Stimulated activated CD4-positive, alpha-beta T cell treated with anti-CD3 and anti-CD28 coated beads, Interleukin-2, amount 100 ng/mL, for 24 hours (primary cell): Measurements from ENCODE around the gene C10orf62.
"Not testable (repeated sequence)": the region's sequence is repeated elsewhere in the genome, so short reads cannot be mapped to it uniquely, and the experiment has no call there.

Experiments
- DNase-seq, 2 donors: peaks; one replicate each; pipeline ENCODE4 v3.0.0-alpha.2; 2020

Gene C10orf62

GRCh38 chr10:97566336-97566996 is 23.1 kb upstream of the C10orf62 start:
- no peak for DNase-seq

- DNase-seq = no peak
Measured at GRCh38 chr10:97567891-97568290, 21.6 kb upstream of the C10orf62 start.

- DNase-seq = no peak
Measured at GRCh38 chr10:97570146-97570788, 19.3 kb upstream of the C10orf62 start.

DNA sequence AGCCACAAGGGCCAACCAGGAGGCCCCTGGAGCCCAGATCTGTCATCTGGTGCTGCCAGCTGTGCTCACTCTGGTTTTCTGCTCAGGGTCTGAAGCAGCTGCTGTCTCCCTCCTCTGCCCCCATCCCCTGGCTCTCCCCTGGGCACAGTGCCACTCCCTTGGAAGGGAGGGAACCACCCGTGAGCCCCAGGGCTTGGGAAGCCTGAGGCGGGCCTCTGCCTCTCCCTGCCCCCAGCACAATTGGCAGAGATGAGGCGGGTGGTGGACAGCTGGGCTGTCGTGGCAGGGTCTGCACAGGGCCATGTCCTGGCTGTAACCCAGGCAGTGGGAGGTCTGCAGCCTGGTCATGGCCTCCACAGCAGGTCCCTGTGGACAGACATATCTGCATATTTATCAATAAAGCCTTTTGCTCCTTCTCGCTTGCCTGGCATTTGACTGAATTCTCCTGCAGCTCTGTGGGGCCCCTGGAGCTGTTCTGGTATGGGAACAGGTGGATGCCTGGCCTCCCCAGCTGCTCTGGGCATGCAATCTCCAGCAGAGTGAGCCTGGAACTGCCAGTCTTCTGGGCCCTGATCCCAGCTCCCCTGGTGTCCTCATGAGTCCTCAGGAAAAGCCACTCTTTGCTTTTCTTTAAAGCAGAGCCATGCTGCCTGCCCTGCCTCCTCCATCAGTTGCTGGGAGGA is 18.6 kb upstream of the C10orf62 start:
- no peak for DNase-seq

GRCh38 chr10:97571622-97572021 is 17.9 kb upstream of the C10orf62 start:
- DNase-seq = no peak

- peak; percentile 59 to 68 for DNase-seq
Measured at GRCh38 chr10:97572214-97572989, 17.1 kb upstream of the C10orf62 start, which contains the start of gene ANKRD2. TSS of gene ANKRD2 (plus strand) at chr10:97572779. CDS start at chr10:97572789, 10 bp downstream.

DNA sequence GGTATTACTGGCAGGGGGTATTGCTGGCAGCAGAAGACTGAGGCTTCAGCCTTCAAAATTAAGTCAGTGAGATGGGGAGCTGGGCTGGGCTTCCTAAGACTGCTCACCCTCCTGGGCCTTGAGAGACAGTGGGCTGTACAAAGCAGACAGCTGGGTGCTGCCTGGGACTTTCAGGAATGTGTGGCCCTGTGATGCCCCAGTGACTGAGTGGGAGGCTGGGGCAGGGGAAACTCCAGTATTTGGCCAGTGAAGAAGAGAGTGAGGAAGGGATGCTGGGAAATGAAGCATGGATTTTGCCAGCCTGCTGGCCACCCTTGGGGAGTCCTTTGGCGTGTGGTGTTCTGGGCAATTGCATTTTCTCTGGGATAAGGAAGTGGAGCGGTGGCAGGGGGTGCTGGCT is 16.5 kb upstream of the C10orf62 start:
- no peak for DNase-seq

DNA sequence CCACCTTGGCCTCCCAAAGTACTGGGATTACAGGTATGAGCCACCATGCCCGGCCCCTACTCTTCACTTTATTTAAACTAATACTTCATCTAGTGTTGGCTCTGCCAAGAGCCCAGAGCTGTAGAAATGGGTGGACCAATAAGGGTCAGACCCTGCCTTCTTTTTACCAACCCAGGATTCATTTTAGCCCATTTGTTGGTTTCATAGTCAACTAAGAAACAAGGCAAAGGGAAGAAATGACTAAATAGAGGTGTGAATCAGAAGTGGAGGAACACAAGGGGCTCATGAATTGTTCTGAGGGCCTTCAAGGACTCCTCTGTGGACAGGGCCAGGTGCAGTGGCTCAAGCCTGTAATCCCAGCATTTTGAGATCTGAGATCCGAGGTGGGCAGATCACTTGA is 15.8 kb upstream of the C10orf62 start:
- DNase-seq = no peak

DNA sequence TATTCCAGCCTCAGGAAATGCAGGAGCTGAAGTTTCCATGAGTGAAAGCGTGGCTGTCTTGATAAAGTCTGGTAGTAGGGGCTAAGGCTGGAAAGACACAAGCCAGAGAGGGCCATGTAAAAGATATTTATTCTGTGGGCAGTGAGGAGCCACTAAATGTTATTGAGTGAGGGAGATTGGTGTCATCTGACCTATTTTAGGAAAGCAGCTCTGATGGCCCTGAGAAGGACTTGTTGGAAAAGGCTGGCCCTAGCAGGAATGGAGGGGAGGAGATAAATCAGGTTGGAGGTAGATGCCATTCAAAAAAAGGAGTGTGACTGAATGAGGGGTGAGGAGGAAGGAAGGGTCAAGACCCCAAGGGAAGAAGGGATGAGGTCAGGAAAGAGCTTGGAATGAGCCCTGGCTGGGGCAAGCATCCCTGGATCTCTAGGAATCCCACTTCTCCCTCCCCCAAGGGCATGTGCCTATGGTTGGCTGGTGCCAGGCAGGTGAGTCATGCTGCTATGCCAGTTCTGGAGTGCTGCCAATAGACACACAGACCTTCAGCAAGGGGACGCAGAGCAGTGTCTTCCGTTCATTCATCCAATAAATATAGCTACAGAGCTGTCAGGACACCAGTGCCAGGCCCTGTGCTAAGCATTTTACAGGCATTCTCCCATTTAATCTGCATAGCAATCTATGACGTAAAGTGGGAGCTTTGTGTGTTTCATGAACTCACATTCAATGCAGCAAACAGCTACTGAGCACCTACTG is 15.0 kb upstream of the C10orf62 start:
- DNase-seq = no peak

GRCh38 chr10:97575127-97575668 is 14.3 kb upstream of the C10orf62 start:
- no peak for DNase-seq

DNA sequence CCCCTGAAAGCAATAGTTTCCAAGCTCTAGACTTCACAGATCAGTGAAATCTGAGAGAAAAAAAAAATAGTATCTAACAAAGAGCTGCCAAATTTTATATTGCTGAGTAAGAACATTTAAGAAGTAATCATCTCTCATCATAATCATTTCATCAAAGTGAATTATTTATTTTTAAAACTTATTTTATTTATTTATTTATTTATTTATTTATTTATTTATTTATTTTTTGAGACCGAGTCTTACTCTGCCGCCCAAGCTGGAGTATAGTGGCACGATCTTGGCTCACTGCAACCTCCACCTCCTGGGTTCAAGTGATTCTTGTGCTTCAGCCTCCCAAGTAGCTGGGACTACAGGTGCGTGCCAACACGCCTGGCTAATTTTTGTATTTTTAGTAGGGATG is 13.0 kb upstream of the C10orf62 start:
- DNase-seq = not testable (repeated sequence)

DNA sequence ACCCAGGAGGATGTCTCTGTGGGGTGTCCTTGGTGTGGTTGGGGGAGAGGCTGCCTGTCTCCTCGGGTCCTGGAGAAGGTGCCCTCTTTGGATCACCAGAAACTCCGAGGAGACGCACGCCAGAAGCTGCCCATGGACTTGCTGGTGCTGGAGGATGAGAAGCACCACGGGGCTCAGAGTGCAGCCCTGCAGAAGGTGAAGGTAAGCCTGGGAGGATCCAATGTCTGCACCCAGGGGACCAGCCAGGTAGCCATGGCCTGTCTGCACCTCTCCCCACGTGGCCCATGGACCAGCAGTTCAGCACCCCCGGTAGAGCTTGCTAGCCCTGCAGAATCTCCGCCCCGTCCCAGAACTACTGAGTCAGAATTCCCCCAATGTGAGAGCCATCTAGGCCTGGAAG is 11.8 kb upstream of the C10orf62 start:
- DNase-seq = no peak

DNA sequence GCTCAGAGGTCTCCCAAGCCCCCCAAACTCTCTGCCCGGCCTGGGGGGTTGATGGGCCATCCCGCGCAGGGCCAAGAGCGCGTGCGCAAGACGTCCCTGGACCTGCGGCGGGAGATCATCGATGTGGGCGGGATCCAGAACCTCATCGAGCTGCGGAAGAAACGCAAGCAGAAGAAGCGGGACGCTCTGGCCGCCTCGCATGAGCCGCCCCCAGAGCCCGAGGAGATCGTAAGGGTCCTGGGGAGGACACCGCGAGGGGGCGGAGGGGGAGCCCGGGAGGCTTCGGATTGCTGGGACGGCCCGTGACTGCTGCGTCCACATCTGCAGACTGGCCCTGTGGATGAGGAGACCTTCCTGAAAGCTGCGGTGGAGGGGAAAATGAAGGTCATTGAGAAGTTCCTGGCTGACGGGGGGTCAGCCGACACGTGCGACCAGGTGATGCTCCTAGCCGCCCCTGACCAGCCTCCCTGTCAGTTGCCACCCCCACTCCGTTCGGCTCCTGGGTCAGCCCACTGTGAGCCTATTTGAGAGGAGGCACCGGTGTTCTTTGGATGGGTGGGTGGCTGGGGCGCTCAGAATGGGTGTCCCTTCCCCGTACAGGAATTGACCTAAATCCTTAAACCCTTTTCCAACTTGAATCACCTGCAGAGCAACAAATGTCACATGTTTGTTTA is 11.2 kb upstream of the C10orf62 start:
- no peak for DNase-seq

- DNase-seq = no peak
Measured at GRCh38 chr10:97580421-97581367, 8.8 kb upstream of the C10orf62 start.

GRCh38 chr10:97582169-97582568 is 7.4 kb upstream of the C10orf62 start:
- no peak for DNase-seq

DNA sequence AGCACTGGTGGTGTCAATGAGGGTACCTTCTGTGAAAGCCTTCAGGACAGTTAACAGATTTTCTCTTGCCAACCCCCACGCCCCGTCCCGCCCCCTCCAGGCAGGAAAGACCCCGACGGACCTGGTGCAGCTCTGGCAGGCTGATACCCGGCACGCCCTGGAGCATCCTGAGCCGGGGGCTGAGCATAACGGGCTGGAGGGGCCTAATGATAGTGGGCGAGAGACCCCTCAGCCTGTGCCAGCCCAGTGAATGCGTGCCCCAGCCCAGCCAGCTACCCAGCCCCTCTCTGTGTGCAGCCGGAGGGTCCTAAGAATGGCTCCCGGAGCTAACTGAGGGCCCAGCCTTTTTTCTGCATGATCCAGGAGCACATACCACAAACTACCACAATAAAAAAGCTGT is 6.0 kb upstream of the C10orf62 start:
- no peak for DNase-seq

DNA sequence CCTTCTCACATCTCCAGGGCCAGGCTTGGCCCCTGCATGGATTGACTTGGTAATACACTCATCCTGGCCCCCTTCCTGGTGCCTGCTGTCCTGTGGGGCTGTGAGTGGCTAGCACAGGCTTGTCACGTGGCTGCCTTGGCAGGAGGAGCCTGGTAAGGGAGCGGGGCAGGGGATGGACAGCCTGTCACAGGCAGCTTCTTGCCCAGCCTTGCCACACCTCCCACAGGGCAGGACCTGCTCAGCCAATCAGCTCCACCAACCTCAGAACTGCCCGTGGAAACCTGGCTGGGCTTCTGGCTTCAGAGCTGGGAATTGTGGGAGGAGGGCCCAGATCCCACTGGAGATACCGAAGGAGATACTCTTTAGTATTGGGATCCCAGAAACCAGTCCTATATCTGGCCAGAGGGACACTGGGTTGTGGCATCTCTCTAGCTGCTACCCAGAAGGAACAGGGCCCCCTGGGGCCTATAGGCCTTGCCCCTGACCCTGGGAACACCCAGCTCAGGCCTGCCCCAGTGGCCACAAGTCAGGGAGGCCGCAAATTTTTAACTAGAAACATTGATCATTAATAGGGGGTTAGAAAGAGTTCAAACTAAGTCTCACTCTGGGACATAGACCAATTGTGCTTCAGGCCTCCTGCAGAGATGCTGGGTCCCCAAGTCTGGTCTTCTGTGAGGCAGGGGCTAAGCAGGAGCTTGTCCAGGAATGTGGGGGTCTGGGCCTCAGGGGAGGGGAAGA is 5.3 kb upstream of the C10orf62 start, which contains the start of gene HOGA1:
TSS of gene HOGA1 (plus strand) at position 330 of the 738 bp plus-strand sequence. CDS start at position 645, 315 bp downstream.
- DNase-seq = no peak

GRCh38 chr10:97584798-97585438 is 4.6 kb upstream of the C10orf62 start:
- no peak for DNase-seq

DNA sequence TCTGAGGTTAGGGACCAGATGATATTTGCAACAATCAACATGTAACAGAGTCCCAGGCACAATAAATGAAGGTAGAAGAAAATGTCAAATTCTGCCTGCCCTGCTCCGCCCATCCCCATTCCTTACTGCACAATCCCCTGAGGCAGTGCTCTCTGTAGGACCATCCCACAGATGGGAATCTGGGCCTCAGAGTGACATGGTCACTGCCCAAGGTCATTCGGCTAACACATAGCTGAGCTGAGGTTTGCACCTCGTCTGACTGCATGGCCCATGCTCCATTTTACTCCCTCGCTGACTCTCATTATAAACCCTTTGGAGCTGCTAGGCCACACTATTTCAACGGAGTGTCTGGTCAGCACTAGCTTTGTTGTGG is 4.1 kb upstream of the C10orf62 start:
- no peak for DNase-seq
